Smooth muscle cell of trachea (primary cell): Measurements from ENCODE around the gene ICA1. TPM values are rescaled to one million over a fixed set of nuclear protein-coding genes. Genes with fewer than 3 reads are reported as not detected.

ENCODE experiments used
- total RNA-seq: library from RNA; depleted of rRNA; stranded (reverse); fragments of >200 nt; gene quantifications from 2 replicates; pipeline ENCODE4 v1.2.1, GENCODE V29; 2014

ICA1 gene
- 0.33 and 0.44 TPM in 2 replicates for total RNA-seq

GRCh38 chr7:8261711-8262695 lies at the start of gene ICA1:
TSS of gene ICA1 (minus strand) at chr7:8262167. CDS start at chr7:8235926, 26,241 bp downstream.

Other genes starting within 250 kb of the ICA1 start
- gene NXPH1, start 171.4 kb upstream of the ICA1 start, total RNA-seq, result not detected in 2 replicates